Stomach (tissue), 9 donors: Measurements from ENCODE around the gene GBA3. TPM values are rescaled to one million over a fixed set of nuclear protein-coding genes. Genes with fewer than 3 reads are reported as not detected.

Experiments used
- DNase-seq, 2 donors: peaks; one replicate each; pipeline versions ENCODE4 v3.0.0 to v3.0.0-alpha.2; 2013 to 2019
- H3K27ac ChIP-seq, 5 donors: fragments of 200-600 bp in 4 of 5; sonication (generic) in 4 of 5; one replicate each; pipeline ENCODE4 v1.5.1; 2013 to 2019; ENCODE audit warnings: mild to moderate bottlenecking in 1 of 5, moderate library complexity in 1 of 5
- H3K27me3 ChIP-seq, 3 donors: fragments of 200-600 bp; sonication (generic); one replicate each; pipeline ENCODE4 v1.5.1; 2017 to 2019; ENCODE audit warnings: mixed run types in 1 of 3
- H3K36me3 ChIP-seq, 4 donors: fragments of 200-600 bp; sonication (generic); 1 replicate in 3 of 4; 2 replicates in 1 of 4; pipeline ENCODE4 v1.5.1; 2016 to 2019
- H3K4me1 ChIP-seq, 4 donors: fragments of 200-600 bp; sonication (generic); one replicate each; pipeline ENCODE4 v1.5.1; 2016 to 2019
- H3K4me3 ChIP-seq, 4 donors: fragments of 200-600 bp; sonication (generic) in 3 of 4; one replicate each; pipeline ENCODE4 v1.5.1; 2016 to 2019; ENCODE audit warnings: mild to moderate bottlenecking in 1 of 4
- H3K9me3 ChIP-seq, 4 donors: fragments of 200-600 bp; sonication (generic); one replicate each; pipeline ENCODE4 v1.5.1; 2016 to 2019
- EP300 ChIP-seq: sonication (generic); formaldehyde crosslinking; IDR thresholded peaks from one replicate; pipeline ENCODE4 v1.6.1; 2017; ENCODE audit warnings: antibody characterized with exemption
- POLR2A ChIP-seq, 4 donors: fragments of 450-650 bp; IDR thresholded peaks; one replicate each; pipeline ENCODE4 v1.6.1; 2016; ENCODE audit warnings: antibody characterized with exemption in 4 of 4, control low read depth in 2 of 4, mild to moderate bottlenecking in 1 of 4, moderate library complexity in 1 of 4
- POLR2AphosphoS5 ChIP-seq, 3 donors: sonication (generic); formaldehyde crosslinking; IDR thresholded peaks; one replicate each; pipeline ENCODE4 v1.6.1; 2016; ENCODE audit warnings: antibody characterized with exemption in 3 of 3
- WGBS, 5 donors: extraction: QIAGEN DNeasy Blood & Tissue Kit in 3 of 5; methylation state at CpG; one replicate each; pipeline versions ENCODE4 v1.1.5 to v1.1.7; 2013 to 2018; 5-methylcytosine and 5-hydroxymethylcytosine counted together
- intact Hi-C: fragments of 100-400 bp; cut with DNase I; formaldehyde crosslinking; loops from one replicate; pipeline ENCODE4 v1.15.1; 2023; ENCODE audit warnings: low total_unique reads
- polyA plus RNA-seq, 3 donors: library from polyadenylated mRNA; stranded (reverse); fragments of 200-250 nt; gene quantifications; one replicate each; pipeline ENCODE4 v1.2.3, GENCODE V29; 2013
- total RNA-seq, 5 donors: library from RNA; depleted of rRNA; stranded (reverse); fragments of >200 nt; gene quantifications; one replicate each; pipeline versions ENCODE4 v1.1.0 to v1.2.3, GENCODE V29; 2014 to 2016
- TF ChIP-seq, protein P1 (sequence below), 7 experiments: fragments of 450-650 bp in 4 of 7; fragments of 200-600 bp in 3 of 7; sonication (generic) in 3 of 7; IDR thresholded peaks; one replicate each; pipeline ENCODE4 v1.5.1; 2016 to 2019; ENCODE audit warnings: antibody characterized with exemption in 7 of 7, control low read depth in 2 of 7, mild to moderate bottlenecking in 1 of 7
- donor health status: healthy with polysubstance abuse.
- donor health status: Bipolar disorder and iron deficiency.
- donor health status: healthy.

GBA3 gene
- total and polyA plus RNA-seq, 8 donors: 0.10 to 13.0 (median 2.8) TPM; not detected in 5

GRCh38 chr4:22689428-22689827 lies 3.3 kb upstream of the GBA3 start:
- H3K36me3 ChIP-seq: no peaks in the 10 kb centered on the region
- no peak for TF ChIP-seq POLR2A (IDR thresholded peaks at IDR 0.05)
- no peak for TF ChIP-seq POLR2AphosphoS5 (IDR thresholded peaks at IDR 0.05)
- TF ChIP-seq EP300: no peak
- TF ChIP-seq, protein P1, sequence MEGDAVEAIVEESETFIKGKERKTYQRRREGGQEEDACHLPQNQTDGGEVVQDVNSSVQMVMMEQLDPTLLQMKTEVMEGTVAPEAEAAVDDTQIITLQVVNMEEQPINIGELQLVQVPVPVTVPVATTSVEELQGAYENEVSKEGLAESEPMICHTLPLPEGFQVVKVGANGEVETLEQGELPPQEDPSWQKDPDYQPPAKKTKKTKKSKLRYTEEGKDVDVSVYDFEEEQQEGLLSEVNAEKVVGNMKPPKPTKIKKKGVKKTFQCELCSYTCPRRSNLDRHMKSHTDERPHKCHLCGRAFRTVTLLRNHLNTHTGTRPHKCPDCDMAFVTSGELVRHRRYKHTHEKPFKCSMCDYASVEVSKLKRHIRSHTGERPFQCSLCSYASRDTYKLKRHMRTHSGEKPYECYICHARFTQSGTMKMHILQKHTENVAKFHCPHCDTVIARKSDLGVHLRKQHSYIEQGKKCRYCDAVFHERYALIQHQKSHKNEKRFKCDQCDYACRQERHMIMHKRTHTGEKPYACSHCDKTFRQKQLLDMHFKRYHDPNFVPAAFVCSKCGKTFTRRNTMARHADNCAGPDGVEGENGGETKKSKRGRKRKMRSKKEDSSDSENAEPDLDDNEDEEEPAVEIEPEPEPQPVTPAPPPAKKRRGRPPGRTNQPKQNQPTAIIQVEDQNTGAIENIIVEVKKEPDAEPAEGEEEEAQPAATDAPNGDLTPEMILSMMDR (IDR thresholded peaks at IDR 0.05): no peak
- no peaks in the 10 kb centered on the region for H3K9me3 ChIP-seq
- H3K27me3 ChIP-seq: no peaks in the 10 kb centered on the region
- 71 to 83% (median 79%) methylated on average over 3 of the region's 3 CpGs for WGBS, 5 donors
- no peak overlapping the region for H3K27ac ChIP-seq
- intact Hi-C loops: loop anchor here (10.0 kb wide), 1 partner anchor 285 kb away; no protein-coding TSS in a partner anchor
- no peak overlapping the region for H3K4me3 ChIP-seq
- peaks cover 0 to 5% (median 2%) of the 10 kb centered on the region in 4 donors for H3K4me1 ChIP-seq
- DNase-seq: no peak

DNA sequence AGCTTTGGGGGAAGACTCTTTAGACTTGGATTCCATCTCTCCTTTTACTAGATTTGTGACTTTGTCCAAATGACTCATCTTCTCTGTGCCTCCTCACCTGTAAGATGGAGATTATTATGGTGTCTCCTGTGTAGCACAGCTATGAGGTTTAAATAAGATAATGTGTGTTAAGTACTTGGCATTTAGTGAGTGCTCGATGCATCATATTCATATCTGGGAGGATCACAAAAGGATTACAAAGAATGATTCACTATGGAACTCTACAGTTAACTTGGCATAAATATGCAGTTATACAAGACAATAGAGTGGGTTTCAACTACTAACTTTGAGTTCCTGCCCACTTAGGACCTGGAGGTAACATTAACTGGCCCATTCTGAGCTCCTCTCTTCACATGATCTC lies 2.3 kb downstream of the GBA3 start:
- H3K4me1 ChIP-seq: peaks cover 0 to 5% (median 2%) of the 10 kb centered on the region in 4 donors
- H3K4me3 ChIP-seq: no peak overlapping the region
- no peaks in the 10 kb centered on the region for H3K36me3 ChIP-seq
- intact Hi-C loops: loop anchor here (10.0 kb wide), 1 partner anchor 910 kb away; no protein-coding TSS in a partner anchor
- no peaks in the 10 kb centered on the region for H3K27me3 ChIP-seq
- WGBS, 5 donors: 91 to 96% (median 95%) methylated on average over 1 of the region's 1 CpG
- H3K27ac ChIP-seq: no peak overlapping the region
- no peaks in the 10 kb centered on the region for H3K9me3 ChIP-seq
- DNase-seq: no peak
- TF ChIP-seq EP300 (no peak), POLR2A (IDR thresholded peaks at IDR 0.05) (no peak), POLR2AphosphoS5 (IDR thresholded peaks at IDR 0.05) (no peak)
- TF ChIP-seq, protein P1 (IDR thresholded peaks at IDR 0.05): no peak

GRCh38 chr4:22695917-22696316 lies 3.2 kb downstream of the GBA3 start:
- DNase-seq: peak in 1 of 2 donors; percentile 22
- H3K4me1 ChIP-seq: peaks cover 0 to 5% (median under 1%) of the 10 kb centered on the region in 4 donors
- TF ChIP-seq, protein P1 (IDR thresholded peaks at IDR 0.05): no peak
- no peak for TF ChIP-seq POLR2A (IDR thresholded peaks at IDR 0.05)
- no peak for TF ChIP-seq POLR2AphosphoS5 (IDR thresholded peaks at IDR 0.05)
- TF ChIP-seq EP300: no peak
- H3K36me3 ChIP-seq: no peaks in the 10 kb centered on the region
- H3K27me3 ChIP-seq: no peaks in the 10 kb centered on the region
- H3K4me3 ChIP-seq: no peak overlapping the region
- H3K27ac ChIP-seq: no peak overlapping the region
- 21 to 43% (median 24%) methylated on average over 3 of the region's 3 CpGs for WGBS, 5 donors
- H3K9me3 ChIP-seq: peaks cover 0 to 3% (median 0%) of the 10 kb centered on the region in 4 donors
- intact Hi-C loops: loop anchor here (10.0 kb wide), 1 partner anchor 911 kb away; no protein-coding TSS in a partner anchor

DNA sequence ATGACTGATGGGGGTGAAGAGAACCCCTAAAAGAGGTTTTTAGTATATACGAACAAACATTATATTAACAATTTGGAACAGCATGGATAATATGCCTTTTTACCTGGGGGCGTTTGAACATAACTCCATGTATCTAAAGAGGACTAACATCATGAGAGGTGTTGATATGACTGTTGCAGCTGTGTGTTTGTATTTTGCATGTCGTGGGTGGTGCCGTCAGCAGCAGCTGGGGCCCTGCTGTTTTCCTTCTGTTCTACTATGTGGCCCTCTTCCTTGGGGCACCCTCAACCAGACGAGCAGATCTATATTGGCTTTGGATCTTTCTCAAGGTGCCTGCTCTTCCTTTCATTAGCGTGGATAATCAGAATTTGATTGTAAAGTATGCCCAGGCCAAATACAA lies 11.2 kb downstream of the GBA3 start:
- TF ChIP-seq, protein P1 (IDR thresholded peaks at IDR 0.05): no peak
- TF ChIP-seq POLR2AphosphoS5 (IDR thresholded peaks at IDR 0.05) (no peak), EP300 (no peak), POLR2A (IDR thresholded peaks at IDR 0.05) (no peak)
- no peaks in the 10 kb centered on the region for H3K36me3 ChIP-seq
- H3K27ac ChIP-seq: no peak overlapping the region
- 63 to 83% (median 73%) methylated on average over 6 of the region's 6 CpGs for WGBS, 5 donors
- H3K4me3 ChIP-seq: no peak overlapping the region
- intact Hi-C loops: no loop called here
- H3K4me1 ChIP-seq: no peaks in the 10 kb centered on the region
- no peaks in the 10 kb centered on the region for H3K27me3 ChIP-seq
- DNase-seq: no peak
- peaks cover 0 to 11% (median 0%) of the 10 kb centered on the region in 4 donors for H3K9me3 ChIP-seq
